HG03469 (cell line): ENCODE data around the gene SLC12A9.
"Not testable (repeated sequence)": the region's sequence is repeated elsewhere in the genome, so short reads cannot be mapped to it uniquely, and the experiment has no call there.

Source experiments
- ATAC-seq: cut with Tn5 transposase; IDR thresholded peaks from one replicate; pipeline ENCODE4 v1.9.1; 2021; ENCODE audit warnings: mild to moderate bottlenecking, moderate library complexity, moderate number of reproducible peaks; ENCODE audit not compliant: unreplicated experiment

The SLC12A9 gene

DNA sequence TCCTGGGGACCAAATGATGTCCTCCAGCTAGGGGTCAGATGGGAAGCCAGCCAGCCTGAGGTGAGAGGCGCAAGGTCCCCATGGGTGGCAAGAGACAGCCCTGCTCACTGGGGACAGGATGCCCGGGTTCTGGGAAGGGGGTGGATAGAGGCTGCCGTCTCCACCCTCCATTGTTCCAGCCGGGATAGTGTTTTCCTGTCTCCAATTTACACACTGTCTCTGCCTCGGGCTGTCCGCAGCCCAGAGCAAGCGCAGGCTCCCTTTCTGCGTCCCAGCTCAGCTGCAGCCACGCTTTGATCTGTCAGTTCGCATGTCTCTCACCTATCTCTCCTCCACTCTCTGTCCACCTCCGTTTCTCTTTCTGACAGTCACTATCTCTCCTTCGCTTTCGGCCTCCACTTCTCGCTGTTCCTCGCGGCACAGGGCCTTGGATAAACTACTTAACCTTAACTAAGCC is 27.3 kb upstream of the SLC12A9 start:
- no peak for ATAC-seq

DNA sequence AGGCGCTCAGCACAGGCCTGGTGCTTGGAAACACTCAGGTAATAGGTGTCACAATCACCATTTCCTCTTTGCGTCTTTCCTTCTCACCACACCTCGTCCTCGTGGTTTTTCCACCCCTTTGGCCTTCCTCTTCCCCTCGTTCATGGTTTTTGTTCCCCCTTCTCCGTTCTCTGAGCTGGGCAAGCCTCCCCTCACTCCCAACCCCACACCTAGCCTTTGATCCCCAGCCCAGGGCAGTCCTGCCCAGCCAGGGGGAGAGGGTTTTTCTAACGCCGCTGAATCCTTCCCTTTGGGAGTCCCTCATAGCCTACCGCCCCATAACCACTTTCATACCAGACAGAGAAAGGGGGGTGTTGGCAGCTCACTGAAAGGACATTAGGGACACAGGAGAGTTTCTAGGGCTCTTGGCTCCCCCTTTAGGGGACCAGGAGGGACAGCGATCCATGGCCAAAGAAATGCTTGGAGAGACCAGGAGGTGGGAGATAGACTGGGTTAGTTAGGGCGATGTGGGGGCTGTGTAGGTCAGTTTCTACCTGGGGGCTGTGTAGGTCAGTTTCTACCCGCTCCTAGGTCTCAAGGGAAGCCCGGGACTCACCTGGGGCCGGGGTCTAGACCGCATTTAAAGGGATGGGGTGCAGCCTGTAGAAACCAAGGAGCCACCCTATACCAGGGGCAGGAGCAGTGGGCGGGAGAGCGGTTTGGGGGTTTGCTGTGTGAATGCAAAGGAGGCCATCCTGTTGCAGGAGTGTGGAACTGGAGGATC is 26.6 kb upstream of the SLC12A9 start:
- ATAC-seq: no peak

DNA sequence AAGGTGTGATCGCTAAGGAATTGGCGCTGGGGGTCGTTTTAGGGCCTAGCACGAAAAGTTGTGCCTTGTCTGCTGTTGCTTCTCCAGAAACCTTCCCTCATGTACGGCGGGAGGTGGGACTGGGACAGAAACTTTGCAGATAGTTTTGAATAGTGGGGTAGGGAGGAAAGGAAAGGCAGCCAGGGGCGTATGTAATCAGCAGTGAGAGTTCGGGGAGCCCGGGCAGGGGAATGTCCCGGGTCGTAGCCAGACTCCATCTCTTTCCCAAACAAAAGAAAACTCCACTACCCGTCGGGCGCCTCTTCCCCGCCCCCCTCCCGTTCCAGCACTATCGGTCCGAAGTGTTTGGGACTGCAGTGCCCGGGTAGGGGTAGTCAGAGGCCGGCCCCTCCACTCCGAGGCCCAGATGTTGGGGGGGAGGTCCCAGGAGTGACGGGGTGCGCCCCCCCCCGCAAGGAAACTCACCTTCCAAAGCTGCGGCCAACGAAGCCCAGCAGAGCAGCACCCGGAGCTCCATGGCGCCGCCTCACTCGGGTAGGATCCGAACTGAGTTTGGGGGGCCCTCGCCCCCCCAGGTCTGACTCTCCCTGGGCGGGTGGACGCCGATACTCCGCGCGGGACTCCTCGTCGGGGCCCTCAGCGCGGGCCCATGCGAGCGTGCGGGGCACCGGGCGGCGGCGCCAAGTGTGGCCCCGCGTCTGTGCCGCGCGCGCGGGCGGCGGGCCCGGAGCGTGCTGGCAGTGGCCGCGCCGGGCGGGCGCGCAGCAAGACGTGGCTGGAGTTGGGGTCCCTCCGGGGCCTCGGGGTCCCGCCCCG is 25.8 kb upstream of the SLC12A9 start:
- no peak for ATAC-seq

DNA sequence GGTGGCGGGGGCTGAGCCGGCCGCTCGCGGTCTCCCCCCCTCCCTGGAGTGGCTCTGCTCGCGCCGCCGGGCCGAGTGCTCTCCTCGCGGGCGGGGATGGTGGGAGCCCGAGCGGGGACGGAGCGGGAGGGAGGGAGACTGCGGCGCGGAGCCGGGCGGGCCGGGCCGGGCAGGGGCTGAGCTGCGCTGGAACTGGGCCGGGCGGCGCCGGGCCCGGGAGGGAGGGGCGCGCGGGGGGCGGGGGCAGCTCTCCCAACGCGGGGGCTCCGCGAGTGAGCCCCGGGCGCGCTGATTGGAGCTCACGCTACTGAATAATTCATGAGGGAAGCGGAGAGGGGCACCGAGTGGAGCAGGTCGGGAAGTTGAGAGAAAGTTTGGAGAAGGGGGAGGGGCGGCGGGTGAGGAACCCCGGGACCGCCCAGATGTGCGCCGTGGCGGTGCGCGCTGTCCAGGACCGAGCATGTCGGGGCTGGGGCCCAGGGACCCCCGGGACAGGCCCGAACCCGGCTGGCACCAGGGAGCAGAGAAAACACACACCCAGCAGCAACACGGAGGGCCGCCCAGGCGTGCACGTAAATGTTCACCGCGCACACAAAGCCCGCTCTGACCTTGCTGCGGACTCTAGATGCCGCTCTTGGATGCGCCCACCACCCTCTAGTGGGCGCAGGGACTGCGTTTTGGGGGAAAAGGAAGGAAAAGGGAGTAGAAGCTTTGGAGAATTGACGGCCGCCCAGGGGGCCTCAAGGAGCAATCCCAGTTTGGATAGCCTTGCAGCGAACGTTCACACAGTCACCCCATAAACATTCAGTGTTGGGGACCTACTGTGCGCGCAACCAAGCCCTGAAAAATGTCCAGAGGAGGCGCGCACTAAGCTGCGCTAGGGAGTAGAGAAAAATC is 24.9 kb upstream of the SLC12A9 start, which contains the start of gene EPHB4:
TSS of gene EPHB4 (minus strand) at position 194 of the 897 bp plus-strand sequence. CDS start 493 bp downstream, outside the sequence.
- no peak for ATAC-seq

DNA sequence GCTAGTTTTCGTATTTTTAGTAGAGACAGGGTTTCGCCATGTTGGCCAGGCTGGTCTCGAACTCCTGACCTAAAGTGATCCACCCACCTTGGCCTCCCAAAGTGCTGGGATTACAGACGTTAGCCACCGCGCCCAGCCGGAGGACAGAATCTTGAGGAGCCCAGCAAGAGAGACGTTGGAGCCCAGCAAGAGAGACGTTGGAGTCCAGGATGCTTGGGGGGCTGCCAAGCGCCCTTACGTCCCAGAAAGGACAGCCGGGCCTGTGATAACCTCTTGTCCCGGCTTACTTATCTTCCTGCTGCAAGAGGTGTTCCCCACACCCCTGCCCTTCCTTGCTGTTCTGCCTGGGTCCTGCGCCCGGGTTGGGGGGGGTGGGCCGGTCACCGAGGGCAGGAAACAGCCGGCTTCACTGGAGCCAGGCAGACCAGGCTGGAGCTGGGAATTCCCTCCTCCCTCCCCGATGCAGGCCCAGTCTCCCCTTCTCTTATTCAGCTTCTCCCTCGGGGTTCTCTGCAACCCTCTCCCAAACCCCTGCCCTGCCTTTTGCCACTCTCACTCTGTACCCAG is 23.3 kb upstream of the SLC12A9 start:
- no peak for ATAC-seq

DNA sequence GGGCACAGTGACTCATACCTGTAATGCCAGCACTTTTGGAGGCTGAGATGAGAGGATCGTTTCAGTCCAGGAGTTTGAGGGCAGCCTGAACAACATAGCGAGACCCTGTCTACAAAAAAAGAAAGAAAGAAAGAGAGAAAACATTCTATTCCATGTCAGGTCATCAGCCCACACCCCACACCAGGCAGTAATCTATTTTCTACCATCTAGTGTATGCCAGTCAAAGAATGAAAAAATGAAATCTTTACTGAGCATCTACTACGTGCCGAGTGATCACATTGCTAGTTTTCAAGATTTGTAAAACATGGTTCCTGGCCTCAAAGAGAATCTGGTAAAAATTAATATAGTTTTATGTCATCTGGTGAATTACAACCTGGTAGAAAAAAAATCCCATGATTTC is 22.1 kb upstream of the SLC12A9 start:
- ATAC-seq: no peak

DNA sequence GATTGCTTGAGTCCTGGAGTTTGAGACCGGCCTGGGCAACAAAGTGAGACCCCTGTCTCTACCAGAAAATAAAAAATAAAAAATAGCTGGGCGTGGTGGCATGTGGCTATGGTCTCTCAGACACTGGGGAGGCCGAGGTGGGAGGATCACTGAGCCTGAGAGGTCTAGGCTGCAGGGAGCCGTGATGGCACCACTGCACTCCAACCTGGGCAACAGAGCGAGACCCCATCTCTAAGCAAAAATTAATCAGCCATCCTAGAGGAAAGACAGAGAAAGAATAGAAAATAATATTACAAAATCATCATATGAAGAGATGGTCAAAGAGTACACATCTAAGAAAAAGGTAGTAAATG is 20.3 kb upstream of the SLC12A9 start:
- no peak for ATAC-seq

DNA sequence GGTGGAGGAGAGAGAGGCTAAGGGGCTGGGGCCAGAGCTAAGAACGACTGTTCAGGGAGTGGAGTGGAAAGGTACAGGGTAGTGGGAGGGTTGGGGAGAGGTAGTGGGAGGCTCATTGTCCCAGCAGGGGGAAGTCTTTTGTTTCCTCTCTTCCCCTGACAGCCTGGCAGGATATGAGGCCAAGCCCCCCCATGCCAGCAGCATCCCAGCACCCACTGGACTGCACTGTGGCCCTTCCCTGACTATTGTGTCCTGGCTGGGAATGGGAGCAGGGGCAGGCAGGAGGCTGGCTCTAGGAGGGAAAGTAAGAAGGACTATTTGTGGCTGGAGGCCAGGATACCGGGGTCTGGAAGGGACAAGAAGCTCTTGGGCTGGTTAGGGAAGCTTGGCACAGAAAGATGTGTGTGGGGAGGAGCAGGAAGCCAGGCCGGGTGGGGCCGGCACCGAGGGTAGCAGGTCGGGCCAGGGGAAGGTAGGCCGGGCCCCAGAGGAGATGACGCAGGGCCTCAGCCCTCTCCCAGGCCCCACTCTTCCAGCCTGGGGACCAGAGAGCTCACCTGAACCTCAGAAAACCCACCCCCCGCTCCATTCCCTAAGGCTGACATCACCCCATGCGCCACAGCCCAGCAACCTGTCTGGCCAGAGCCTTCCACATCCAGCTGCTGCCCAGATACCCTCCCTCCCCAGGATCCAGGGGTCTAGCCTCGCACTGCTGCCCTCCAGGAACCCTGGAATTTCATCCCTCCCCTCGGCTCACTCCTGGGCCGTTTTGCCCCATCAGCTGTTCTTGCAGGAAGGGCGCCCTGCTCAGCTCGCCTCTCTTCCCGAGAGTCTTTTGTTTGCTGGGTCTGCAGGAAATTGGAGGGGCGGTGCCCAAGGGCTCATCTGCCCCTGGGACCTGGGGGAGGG is 16.4 kb upstream of the SLC12A9 start:
- ATAC-seq: no peak

DNA sequence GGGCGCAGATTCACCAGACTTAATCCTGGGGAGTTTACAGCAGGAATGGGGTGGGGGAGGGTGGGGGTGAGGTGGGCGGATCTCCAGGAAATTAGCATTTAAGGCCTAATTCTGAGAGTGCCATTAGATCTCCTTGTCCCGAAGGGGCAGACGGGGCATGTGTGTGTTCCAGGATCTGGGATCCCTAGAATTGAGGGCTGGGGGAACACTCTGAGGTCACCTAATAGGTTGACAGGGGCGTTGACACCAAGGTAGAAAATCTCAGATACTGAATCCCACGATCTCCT is 15.8 kb upstream of the SLC12A9 start:
- no peak for ATAC-seq

DNA sequence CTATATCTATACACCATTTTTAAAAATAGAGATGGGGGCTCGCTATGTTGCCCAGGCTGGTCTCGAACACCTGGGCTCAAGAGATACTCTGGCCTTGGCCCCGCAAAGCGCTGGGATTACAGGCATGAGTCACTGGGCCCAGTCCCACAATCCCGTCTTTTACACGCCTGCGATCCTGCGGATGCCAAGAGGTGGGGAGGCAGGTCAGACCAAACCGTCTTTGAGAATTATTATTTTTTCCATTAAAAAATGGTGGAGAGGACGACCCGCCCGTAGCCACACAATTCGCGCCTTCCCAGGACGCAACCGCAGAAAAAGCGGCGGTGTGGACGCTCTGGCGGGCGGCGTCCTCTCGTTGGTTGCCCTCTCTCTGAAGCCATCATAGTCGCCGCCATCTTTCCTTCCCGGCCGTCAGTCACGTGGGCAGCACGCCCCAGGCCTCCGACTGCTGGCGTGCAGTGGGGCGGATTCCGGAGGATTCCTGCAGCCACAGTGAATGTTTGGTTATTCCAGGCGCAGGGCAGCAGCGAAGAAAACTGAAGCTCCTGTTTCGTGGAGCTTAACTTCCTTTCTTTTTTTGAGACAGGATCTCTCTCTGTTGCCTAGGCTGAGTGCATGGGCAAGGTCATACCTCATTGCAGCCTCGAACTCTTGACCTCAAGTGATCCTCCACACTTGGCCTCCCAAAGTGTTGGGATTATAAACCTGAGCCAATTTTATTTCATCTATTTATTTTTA is 15.2 kb upstream of the SLC12A9 start:
- ATAC-seq: no peak

DNA sequence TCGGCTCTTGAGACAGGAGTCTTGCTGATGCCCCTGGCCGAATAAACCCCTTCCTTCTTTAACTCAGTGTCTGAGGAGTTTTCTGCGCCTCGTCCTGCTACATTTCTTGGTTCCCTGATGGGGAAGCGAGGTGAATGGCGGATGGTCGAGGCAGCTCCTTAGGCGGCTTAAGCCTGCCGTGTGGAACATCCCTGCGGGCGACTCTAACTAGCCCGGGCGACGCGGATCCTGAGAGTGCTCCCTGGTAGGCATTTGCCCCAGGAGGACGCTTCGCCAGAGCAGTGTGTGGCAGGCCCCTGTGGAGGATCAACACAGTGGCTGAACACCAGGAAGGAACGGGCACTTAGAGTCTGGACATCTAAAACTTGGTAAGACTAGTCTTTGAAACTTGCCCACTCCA is 13.2 kb upstream of the SLC12A9 start:
- ATAC-seq: no peak

DNA sequence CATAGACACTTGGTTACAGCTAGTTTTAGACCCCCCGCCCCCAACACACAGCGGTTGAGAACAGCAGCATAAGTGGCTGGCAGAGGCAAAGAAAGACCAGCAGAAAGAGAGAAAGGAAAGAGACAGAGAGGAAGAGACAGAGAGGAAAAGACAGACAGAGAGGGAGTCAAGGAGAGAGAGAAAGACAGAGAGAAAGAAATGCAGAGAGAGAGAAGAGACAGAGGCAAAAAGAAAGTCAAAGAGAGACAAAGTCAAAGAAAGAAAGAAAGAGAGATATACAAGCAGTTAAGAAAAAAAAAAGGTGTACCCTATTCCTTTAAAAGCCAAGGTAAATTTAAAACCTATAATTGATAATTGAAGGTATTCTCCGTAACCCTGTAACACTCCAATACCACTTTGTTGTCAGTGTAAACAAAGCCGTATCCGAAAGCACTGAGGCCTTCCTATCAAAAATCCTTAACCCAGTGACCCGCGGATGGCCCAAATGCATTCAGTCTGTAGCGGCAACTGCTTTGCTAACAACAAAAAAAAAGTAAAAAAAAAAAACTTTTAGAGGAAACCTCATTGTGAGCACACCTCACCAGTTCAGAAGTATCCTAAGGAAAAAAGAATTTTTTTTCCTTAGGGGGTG is 11.9 kb upstream of the SLC12A9 start:
- no peak for ATAC-seq

DNA sequence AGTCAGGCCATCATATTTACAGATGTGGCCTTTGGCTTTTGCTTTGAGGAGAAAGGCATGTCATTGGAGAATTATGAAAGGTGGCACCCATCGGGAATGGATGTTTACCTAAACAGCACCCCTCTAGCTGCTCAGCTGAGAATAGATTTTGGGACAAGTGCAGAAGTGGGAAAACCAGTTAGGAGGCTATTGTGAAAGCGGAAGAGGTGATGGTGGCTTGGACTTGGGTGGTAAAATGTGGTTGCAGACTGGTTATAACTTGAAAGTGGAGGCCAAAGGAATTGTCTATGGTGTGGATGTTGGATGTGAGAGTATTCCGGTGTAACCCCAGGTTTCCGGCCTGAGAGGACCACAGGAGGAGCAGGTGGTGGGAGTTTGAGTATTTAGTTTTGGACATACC is 5.2 kb upstream of the SLC12A9 start:
- no peak for ATAC-seq

DNA sequence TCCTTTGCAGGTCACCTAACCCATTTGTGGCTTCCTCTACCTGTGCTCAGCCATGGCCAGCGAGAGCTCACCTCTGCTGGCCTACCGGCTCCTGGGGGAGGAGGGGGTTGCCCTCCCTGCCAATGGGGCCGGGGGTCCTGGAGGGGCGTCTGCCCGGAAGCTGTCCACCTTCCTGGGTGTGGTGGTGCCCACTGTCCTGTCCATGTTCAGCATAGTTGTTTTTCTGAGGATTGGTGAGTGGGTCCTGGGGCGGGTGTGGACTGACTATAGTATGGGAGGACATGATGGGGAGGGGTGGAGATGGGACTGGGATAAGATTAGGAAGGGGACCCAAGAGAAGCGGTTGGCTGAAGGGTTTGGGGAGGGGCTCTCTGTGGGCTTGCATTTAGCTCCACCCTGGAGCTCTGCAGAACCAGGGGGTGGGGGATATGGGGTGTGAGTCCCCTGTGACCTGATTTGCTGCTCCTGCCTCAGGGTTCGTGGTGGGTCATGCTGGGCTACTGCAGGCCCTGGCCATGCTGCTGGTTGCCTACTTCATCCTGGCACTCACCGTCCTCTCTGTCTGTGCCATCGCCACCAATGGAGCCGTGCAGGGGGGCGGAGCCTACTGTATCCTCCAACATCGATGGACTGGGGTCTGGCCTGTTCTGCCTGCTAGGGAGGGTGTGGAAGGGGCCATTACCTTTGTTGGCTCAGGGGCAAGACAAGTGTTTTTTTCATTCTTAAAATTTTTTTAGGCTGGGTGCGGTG is 1.8 kb downstream of the SLC12A9 start:
- ATAC-seq: no peak

DNA sequence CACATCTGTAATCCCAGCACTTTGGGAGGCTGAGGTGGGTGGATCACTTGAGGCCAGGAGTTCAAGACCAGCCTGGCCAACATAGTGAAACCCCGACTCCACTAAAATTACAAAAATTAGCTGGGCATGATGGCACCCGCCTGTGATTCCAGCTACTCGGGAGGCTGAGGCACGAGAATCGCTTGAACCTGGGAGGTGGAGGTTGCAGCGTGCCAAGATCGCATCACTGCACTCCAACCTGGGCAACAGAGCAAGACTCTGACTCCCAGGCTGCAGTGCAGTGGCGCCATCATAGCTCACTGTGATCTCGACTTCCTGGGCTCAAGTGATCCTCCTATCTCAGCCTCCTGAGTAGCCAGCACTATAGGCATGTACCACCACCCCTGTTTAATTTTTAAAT is 2.4 kb downstream of the SLC12A9 start:
- ATAC-seq: not testable (repeated sequence)

DNA sequence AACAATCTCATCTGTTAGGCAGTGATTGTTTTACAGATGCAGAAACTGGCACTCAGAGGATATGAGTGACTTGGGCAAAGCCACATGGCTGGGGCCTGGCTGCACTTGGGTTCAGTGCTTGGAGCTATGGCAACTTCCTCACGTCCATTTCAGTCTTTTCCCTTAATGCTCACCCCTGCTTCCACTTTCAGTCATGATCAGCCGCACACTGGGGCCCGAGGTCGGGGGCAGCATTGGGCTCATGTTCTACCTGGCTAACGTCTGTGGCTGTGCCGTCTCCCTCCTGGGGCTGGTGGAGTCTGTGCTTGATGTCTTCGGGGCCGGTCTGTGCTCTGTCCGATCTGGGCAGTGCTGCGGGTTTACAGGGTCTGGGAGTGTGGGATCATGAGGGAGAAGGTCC is 3.0 kb downstream of the SLC12A9 start:
- ATAC-seq: no peak

DNA sequence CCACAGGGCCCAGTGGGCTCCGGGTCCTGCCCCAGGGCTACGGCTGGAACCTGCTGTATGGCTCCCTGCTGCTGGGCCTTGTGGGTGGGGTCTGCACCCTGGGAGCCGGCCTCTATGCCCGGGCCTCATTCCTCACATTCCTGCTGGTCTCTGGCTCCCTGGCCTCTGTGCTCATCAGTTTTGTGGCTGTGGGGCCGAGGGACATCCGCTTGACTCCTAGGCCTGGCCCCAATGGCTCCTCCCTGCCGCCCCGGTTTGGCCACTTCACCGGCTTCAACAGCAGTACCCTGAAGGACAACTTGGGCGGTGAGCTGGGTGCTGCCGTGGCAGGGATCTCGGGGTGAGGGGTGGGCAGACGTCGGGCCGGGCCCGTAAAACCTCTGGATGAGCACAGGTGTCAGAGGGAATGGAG is 4.4 kb downstream of the SLC12A9 start:
- no peak for ATAC-seq

DNA sequence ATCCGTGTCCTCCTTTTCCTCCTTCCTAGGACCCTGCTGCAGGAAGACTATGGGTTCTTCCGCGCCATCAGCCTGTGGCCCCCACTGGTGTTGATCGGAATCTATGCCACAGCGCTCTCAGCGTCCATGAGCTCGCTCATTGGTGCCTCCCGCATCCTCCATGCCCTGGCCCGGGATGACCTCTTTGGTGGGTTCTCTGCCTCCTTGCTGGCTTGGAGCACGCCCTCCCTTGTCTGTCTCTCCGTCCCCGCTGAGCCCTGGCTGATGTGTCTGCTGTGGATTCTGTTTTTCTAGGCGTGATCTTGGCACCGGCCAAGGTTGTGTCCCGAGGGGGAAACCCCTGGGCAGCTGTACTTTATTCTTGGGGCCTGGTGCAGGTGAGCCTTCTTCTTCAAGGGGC is 7.3 kb downstream of the SLC12A9 start:
- ATAC-seq: no peak
